ENCODE data around the gene DAGLA.

DNA sequence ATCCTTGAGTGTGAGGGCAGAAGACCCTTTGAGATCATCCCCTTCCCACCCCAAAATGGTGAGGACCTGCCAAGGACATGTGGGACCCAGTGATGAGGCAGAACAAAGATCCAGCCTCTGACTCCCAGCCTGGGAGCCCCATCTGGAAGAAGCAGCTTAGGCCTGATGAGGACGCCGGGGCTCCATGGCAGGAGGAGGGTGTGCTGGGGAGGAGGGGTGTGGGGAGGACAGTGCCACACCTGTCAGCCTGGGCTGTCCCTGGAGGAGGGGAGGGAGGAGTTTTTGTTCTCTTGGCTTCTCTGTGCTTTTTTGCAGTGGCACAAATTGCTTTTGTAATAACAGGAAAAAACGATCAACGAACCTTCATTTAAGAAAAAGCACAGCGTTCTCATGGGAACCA is 44.4 kb upstream of the DAGLA start:
- TF ChIP-seq, protein P1, sequence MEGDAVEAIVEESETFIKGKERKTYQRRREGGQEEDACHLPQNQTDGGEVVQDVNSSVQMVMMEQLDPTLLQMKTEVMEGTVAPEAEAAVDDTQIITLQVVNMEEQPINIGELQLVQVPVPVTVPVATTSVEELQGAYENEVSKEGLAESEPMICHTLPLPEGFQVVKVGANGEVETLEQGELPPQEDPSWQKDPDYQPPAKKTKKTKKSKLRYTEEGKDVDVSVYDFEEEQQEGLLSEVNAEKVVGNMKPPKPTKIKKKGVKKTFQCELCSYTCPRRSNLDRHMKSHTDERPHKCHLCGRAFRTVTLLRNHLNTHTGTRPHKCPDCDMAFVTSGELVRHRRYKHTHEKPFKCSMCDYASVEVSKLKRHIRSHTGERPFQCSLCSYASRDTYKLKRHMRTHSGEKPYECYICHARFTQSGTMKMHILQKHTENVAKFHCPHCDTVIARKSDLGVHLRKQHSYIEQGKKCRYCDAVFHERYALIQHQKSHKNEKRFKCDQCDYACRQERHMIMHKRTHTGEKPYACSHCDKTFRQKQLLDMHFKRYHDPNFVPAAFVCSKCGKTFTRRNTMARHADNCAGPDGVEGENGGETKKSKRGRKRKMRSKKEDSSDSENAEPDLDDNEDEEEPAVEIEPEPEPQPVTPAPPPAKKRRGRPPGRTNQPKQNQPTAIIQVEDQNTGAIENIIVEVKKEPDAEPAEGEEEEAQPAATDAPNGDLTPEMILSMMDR (IDR thresholded peaks at IDR 0.05) = no peak
- TF ChIP-seq POLR2A (IDR thresholded peaks at IDR 0.05) = no peak

Measured in tibial nerve (tissue), 3 donors.